GM13977 (cell line): Measurements from ENCODE around the gene FUZ.

Source experiments
- DNase-seq: peaks from one replicate; pipeline ENCODE4 v3.0.0; 2012; ENCODE audit warnings: low spot score
- CTCF ChIP-seq: IDR thresholded peaks from 2 replicates; pipeline ENCODE4 v1.5.1; 2012; ENCODE audit warnings: mild to moderate bottlenecking, control low read depth; ENCODE audit not compliant: insufficient read depth; ENCODE audit errors: extremely low read depth, missing control alignments
- in situ Hi-C: fragments of 300-500 bp; cut with MboI; formaldehyde crosslinking; loops from one replicate; pipeline ENCODE4 v1.12.0; 2022; ENCODE audit warnings: low sequenced_read_pairs, low pct_unique_long_range_greater_than_20kb, mixed read lengths, inconsistent platforms; ENCODE audit not compliant: unreplicated experiment

FUZ gene

DNA sequence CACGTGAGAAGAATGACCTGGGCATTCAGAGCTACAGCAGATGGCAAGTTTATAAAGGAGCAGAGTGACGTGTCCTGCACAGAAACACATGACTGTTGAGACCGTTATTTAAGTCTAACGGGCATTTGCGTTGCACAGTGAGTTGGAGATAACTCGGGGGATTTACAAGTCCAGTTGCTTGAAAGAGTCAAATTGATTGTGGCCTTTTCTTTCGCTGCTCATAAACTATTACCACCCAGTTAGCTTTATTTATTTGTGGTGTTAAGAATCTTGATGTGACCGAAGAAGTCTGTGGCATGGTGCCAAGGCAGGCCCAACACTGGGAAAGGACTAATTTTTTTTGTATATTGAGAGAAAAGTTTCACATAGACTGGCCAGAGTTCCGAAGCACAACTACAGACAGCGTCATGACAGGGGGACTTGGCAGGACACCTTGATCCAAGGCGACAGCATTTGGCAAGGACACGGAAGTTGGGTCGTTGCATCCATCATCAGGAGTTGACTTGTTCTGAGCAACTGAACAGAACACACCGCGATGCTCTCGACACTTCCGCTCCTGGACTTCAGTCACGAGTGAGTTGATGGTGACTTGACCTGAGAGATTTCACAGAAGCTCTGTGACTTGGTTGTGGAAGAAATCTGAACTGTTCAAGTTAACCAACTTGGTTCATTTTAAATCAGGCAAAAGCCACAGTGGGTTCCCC lies 25.9 kb upstream of the FUZ start:
- in situ Hi-C loops, result no loop called here
- no peak for TF ChIP-seq CTCF
- DNase-seq, result no peak

GRCh38 chr19:49837425-49837824 lies 24.3 kb upstream of the FUZ start:
- in situ Hi-C loops, result no loop called here
- TF ChIP-seq CTCF, result no peak
- no peak for DNase-seq

- in situ Hi-C loops, result no loop called here
- no peak for DNase-seq
- TF ChIP-seq CTCF, result no peak
These were observed 23.9 kb upstream of the FUZ start for GRCh38 chr19:49837009-49837310.

DNA sequence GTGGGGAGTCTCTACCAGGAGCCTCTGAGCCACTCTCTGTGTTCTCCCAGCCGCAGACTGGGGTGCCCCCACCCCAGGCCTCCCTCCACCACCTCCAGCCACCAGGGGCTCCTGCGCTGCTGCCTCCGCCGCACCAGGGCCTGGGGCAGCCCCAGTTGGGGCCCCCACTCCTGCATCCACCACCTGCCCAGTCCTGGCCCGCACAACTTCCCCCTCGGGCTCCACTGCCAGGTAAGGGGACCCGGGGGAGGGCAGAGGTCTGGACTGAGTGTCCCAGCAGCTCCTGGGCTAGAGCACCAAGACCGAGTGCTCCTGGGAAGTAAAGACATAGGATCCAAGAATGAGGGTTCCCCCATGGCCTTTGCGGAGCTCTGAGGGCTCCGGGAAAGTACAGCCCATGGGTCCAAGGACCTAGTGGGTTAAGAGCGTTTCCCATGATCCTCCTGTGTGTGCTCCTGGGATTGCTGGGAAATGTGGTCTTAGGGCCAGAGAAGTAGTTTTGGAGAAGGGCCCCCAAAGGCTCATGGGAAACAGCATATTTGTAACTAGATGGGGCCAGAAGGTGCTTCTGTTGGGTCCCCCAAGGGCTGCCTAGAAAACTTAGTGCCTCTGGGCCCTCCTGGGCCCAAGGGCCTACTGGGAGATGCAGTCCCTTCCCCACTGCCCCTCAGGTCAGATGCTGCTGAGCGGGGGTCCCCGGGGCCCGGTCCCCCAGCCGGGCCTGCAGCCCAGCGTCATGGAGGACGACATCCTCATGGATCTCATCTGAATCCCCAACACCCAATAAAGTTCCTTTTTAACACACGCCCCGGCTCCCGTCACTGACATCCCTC lies 23.3 kb upstream of the FUZ start:
- no peak for TF ChIP-seq CTCF
- DNase-seq, result no peak
- in situ Hi-C loops, result no loop called here

GRCh38 chr19:49835562-49835961 lies 22.5 kb upstream of the FUZ start:
- TF ChIP-seq CTCF, result no peak
- DNase-seq, result no peak
- in situ Hi-C loops, result no loop called here

DNA sequence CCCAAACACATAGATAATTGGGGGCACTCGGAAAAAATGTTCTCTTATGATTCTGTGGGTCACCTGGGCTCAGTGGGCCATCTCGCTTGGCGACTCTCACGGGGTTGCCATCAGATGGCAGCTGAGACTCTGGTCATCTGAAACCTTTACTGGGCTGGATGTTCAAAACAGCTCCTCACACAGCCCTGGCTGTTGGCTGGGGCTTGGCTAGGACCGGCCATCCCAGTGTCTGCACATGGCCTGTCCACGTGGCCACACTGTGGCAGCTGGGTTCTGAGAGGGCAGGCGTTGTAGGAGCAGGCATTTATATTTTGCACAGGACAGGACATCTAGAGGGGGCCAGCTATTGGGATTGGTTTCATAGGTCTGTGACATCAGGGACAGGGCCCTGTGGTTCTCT lies 20.5 kb upstream of the FUZ start:
- DNase-seq, result no peak
- in situ Hi-C loops, result no loop called here
- no peak for TF ChIP-seq CTCF
